Fibroblast of villous mesenchyme (primary cell): ENCODE results near the gene HERPUD1. TPM values are rescaled to one million over a fixed set of nuclear protein-coding genes. Genes with fewer than 3 reads are reported as not detected.
"Not testable (repeated sequence)": the region's sequence is repeated elsewhere in the genome, so short reads cannot be mapped to it uniquely, and the experiment has no call there.

Source experiments
- DNase-seq: peaks from one replicate; pipeline ENCODE4 v3.0.0-alpha.2; 2010; ENCODE audit warnings: low read depth
- H3K4me3 ChIP-seq: 2 replicates; pipeline ENCODE4 v1.5.1; 2011; ENCODE audit warnings: low read depth, mild to moderate bottlenecking, low read length
- total RNA-seq: library from RNA; depleted of rRNA; stranded (reverse); fragments of >200 nt; gene quantifications from 2 replicates; pipeline ENCODE4 v1.2.3, GENCODE V29; 2012
- TF ChIP-seq, protein P1 (sequence below): IDR thresholded peaks from 2 replicates; pipeline ENCODE4 v1.5.1; 2012; ENCODE audit warnings: low read depth, mild to moderate bottlenecking, low read length; ENCODE audit not compliant: insufficient read depth

The HERPUD1 gene, protein sequence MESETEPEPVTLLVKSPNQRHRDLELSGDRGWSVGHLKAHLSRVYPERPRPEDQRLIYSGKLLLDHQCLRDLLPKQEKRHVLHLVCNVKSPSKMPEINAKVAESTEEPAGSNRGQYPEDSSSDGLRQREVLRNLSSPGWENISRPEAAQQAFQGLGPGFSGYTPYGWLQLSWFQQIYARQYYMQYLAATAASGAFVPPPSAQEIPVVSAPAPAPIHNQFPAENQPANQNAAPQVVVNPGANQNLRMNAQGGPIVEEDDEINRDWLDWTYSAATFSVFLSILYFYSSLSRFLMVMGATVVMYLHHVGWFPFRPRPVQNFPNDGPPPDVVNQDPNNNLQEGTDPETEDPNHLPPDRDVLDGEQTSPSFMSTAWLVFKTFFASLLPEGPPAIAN
- total RNA-seq = 98.4 and 135 TPM in 2 replicates

DNA sequence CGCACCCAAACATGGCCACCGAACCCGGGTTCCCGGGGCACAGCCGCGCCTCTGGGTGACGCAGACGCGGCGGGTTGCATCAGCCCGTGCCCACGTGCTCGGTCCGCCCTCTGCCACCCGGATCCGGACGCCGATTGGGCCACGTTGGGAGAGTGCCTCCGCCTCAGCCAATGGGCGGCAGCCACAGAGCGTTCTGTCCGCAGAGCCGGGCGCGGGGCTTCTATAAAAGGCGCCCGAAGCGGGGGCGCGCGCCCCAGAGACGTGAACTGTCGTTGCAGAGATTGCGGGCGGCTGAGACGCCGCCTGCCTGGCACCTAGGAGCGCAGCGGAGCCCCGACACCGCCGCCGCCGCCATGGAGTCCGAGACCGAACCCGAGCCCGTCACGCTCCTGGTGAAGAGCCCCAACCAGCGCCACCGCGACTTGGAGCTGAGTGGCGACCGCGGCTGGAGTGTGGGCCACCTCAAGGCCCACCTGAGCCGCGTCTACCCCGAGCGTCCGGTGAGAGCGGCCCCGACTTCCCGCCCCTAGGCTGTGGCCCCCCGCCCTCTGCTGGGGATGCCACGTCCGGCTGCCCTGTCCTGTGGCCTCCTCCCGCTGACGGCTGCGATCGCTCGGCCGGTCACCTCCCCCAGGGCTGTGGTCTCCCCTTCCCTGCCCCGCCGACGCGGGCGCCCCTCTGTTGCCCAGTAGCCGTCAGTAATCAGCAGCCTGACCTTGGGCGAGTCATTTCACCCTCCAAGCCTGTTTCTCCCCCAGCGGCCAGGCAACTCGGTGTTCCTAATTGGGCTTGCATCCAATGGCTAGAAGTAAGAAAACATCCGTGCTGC lies at the start of gene HERPUD1:
TSS of gene HERPUD1 (plus strand) at position 251 of the 829 bp plus-strand sequence. CDS start at position 354, 103 bp downstream.
- H3K4me3 ChIP-seq = peak within 1 kb of the TSS; percentile 100
- peak; percentile 98 for DNase-seq
- TF ChIP-seq, protein P1, sequence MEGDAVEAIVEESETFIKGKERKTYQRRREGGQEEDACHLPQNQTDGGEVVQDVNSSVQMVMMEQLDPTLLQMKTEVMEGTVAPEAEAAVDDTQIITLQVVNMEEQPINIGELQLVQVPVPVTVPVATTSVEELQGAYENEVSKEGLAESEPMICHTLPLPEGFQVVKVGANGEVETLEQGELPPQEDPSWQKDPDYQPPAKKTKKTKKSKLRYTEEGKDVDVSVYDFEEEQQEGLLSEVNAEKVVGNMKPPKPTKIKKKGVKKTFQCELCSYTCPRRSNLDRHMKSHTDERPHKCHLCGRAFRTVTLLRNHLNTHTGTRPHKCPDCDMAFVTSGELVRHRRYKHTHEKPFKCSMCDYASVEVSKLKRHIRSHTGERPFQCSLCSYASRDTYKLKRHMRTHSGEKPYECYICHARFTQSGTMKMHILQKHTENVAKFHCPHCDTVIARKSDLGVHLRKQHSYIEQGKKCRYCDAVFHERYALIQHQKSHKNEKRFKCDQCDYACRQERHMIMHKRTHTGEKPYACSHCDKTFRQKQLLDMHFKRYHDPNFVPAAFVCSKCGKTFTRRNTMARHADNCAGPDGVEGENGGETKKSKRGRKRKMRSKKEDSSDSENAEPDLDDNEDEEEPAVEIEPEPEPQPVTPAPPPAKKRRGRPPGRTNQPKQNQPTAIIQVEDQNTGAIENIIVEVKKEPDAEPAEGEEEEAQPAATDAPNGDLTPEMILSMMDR = peak; percentile 13

DNA sequence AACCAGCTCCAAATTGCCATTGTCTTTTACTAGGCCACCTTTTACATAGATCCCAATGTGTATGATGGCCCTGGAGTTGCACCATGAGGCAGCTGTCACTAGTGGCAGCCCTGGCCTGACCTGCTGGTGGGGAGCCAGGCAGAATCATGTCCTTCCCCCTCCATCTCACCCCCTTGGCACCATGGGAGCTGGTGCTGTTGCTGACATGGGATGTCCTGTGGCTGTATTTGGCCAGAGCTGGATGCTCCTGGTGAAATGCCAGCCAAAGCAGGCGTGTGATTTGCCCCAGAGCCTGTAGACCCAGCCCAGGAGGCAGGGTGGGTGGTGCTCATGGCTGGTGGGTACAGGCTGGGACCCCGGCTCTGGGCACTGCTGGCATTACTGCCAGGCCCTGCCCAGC lies 48.4 kb upstream of the HERPUD1 start:
- H3K4me3 ChIP-seq = no peak overlapping the region
- TF ChIP-seq, protein P1 = no peak
- DNase-seq = no peak

DNA sequence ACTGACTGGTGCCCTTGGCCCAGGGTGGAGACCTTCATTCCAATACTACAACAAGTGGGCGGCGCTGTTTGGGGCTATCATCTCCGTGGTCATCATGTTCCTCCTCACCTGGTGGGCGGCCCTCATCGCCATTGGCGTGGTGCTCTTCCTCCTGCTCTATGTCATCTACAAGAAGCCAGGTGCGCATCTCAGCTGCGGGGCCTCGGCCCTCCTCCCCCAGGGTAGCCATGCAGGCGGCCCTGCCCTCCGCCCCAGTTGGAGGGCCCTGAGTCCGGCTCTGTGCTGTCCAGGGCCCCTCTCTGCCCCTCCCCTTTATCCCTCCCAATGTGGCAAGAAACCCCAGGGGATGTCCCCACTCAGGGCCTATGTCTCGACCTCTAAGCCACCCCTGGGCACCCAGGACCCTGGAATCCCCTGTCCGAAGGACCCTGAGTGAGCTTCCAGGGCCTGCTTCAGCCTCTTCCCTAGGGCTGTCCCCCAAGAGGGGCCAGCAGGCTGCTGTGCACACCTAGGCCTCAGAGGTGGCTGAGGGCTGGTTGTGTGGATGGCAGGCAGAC lies 47.8 kb upstream of the HERPUD1 start:
- TF ChIP-seq, protein P1 = no peak
- DNase-seq = no peak

DNA sequence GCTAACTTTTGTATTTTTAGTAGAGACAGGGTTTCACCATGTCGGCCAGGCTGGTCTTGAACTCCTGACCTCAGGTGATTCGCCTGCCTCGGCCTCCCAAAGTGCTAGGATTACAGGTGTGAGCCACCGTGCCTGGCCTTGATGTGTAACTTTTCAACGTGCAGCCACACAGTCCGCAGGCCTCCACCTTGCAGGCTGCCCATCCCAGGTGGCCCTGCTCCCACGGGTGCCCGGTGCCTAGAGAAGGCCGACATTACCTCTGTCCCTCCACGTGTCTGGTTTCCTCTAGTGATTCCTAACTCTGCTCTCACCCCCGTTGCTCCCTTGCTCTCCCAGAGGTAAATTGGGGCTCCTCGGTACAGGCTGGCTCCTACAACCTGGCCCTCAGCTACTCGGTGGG lies 47.0 kb upstream of the HERPUD1 start:
- DNase-seq, H3K4me3 ChIP-seq: not testable (repeated sequence)

More for the DNA sequence above, 47.8 kb upstream of the HERPUD1 start:
- H3K4me3 ChIP-seq = no peak overlapping the region

DNA sequence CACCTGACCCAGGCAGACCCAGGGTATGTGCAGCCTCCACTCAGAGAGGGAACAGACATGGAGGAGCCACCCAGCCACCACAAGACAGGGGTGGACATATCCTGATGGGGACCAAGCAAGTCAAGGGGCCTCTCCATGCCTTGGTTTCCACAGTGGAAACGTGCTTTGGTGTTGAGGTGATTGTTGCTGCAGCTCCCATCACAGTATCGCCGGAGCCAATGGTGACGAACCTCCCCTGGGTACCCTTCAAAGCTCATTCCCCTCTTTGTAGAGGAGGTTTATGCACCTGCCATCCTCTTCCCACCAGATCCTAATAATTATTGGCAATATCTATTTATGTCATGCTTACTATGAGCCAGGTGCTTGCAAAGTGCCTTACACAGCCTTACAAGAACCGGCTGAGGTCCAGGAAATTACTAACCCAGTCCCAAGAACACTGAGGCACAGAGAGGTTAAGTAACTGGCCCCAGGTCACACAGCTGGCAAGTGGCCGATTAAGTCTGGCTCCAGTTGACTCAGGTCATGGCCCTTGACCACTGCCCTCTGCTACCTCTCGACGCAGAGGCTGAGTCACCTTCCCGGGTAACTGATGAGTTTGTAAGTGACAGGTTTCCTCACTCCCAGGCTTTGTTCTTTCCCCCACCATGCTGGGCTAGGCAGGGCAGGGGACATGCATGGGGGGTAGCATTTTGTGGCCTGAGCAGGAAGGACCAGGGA lies 46.3 kb upstream of the HERPUD1 start:
- TF ChIP-seq, protein P1 = no peak
- no peak overlapping the region for H3K4me3 ChIP-seq
- DNase-seq = no peak

DNA sequence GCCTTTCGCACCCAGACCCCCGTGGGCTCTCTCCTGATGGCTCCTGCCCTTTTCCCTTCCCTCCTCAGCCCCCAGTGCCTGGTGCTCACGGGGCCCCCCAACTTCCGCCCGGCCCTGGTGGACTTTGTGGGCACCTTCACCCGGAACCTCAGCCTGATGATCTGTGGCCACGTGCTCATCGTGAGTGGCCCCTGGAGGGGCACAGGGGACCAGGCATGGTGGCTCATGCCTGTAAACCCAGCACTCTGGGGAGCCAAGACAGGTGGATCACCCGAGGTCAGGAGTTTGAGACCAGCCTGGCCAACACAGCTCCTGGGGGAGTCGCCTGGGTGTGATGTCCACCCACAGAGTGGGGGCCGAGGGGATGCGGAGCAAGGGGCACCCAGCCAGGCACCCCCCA lies 45.6 kb upstream of the HERPUD1 start:
- H3K4me3 ChIP-seq = no peak overlapping the region
- no peak for DNase-seq
- TF ChIP-seq, protein P1 = no peak
